Esophagus squamous epithelium (tissue), 4 donors: ENCODE results near the gene BANP.
"Not testable (repeated sequence)": the region's sequence is repeated elsewhere in the genome, so short reads cannot be mapped to it uniquely, and the experiment has no call there.

Experiments
- POLR2A ChIP-seq, 4 donors: fragments of 450-650 bp; IDR thresholded peaks; one replicate each; pipeline ENCODE4 v1.6.1; 2017; ENCODE audit warnings: antibody characterized with exemption in 4 of 4, mild to moderate bottlenecking in 4 of 4, moderate library complexity in 3 of 4
- TF ChIP-seq, protein P1 (sequence below), 6 experiments: fragments of 450-650 bp in 4 of 6; fragments of 200-600 bp in 2 of 6; sonication (generic) in 2 of 6; IDR thresholded peaks; one replicate each; pipeline ENCODE4 v1.5.1; 2016 to 2019; ENCODE audit warnings: antibody characterized with exemption in 6 of 6, mild to moderate bottlenecking in 4 of 6, moderate library complexity in 4 of 6

DNA sequence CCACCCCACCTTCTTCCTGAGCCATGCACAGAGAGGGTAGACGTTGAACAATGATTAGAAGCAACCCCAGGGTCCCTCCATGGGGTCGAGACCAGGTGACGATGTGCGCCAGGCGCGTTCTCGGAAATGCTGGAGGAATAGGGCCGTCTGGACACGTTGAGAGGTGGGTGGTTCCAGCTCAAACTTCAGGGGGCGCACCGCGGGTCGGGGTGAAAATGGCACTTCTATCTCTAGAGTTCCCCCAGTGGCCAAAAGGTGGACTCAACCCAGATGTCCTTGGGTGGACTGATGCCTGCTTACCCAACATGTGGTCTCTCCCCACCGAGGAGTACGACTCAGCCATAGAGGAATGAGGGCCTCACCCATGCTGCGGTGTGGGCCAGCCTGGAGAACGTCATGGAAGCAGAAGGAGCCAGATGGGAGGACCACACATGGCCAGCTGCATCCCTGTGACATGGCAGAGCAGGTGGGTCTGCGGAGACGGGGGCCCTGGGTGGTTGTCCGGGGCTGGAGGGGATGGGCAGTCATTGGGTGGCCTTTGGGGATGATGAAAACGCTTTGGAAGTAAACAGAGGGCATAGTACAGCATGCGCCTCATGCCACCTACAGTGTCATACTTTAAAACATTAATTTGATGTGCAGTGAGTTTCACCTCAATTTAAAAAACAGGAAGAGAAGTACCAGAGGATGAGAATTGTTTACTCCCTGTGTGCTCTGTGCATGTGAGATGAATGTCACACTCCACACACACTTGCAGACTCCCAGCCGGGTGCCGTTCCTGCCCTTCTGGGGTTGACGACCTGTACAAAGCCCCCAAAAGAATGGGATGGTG is 147.7 kb downstream of the BANP start:
- TF ChIP-seq, protein P1, sequence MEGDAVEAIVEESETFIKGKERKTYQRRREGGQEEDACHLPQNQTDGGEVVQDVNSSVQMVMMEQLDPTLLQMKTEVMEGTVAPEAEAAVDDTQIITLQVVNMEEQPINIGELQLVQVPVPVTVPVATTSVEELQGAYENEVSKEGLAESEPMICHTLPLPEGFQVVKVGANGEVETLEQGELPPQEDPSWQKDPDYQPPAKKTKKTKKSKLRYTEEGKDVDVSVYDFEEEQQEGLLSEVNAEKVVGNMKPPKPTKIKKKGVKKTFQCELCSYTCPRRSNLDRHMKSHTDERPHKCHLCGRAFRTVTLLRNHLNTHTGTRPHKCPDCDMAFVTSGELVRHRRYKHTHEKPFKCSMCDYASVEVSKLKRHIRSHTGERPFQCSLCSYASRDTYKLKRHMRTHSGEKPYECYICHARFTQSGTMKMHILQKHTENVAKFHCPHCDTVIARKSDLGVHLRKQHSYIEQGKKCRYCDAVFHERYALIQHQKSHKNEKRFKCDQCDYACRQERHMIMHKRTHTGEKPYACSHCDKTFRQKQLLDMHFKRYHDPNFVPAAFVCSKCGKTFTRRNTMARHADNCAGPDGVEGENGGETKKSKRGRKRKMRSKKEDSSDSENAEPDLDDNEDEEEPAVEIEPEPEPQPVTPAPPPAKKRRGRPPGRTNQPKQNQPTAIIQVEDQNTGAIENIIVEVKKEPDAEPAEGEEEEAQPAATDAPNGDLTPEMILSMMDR (IDR thresholded peaks at IDR 0.05), result not testable (repeated sequence)
- not testable (repeated sequence) for TF ChIP-seq POLR2A (IDR thresholded peaks at IDR 0.05)
